Ovary (tissue), 9 donors: ENCODE results near the gene XYLT2. TPM values are rescaled to one million over a fixed set of nuclear protein-coding genes. Genes with fewer than 3 reads are reported as not detected.
A peak's percentile ranks its signal among the peaks of the same experiment; 100 is the strongest.

Experiments used
- DNase-seq, 5 donors: peaks; one replicate each; pipeline ENCODE4 v3.0.0-alpha.2; 2019 to 2020
- H3K27ac ChIP-seq, 2 donors: fragments of 200-600 bp; one replicate each; pipeline versions ENCODE4 v1.5.1 to v1.8.0; 2019 to 2022
- H3K27me3 ChIP-seq: fragments of 200-600 bp; one replicate; pipeline ENCODE4 v1.8.0; 2022
- H3K36me3 ChIP-seq: fragments of 200-600 bp; sonication (generic); one replicate; pipeline ENCODE4 v1.5.1; 2019
- H3K4me1 ChIP-seq: one replicate; pipeline ENCODE4 v1.8.1; 2013; ENCODE audit warnings: mild to moderate bottlenecking, moderate library complexity; ENCODE audit not compliant: insufficient read depth
- H3K4me3 ChIP-seq: fragments of 200-600 bp; sonication (generic); one replicate; pipeline ENCODE4 v1.5.1; 2017
- H3K9me3 ChIP-seq, 2 donors: fragments of 200-600 bp in 1 of 2; sonication (generic) in 1 of 2; one replicate each; pipeline versions ENCODE4 v1.5.1 to v1.8.1; 2013 to 2019; ENCODE audit warnings: mild to moderate bottlenecking in 1 of 2, moderate library complexity in 1 of 2
- CTCF ChIP-seq, 3 donors: fragments of 450-650 bp in 2 of 3; fragments of 200-600 bp in 1 of 3; IDR thresholded peaks; one replicate each; pipeline versions ENCODE4 v1.5.1 to v1.8.0; 2016 to 2022; ENCODE audit warnings: antibody characterized with exemption in 3 of 3, mild to moderate bottlenecking in 1 of 3
- EP300 ChIP-seq: sonication (generic); formaldehyde crosslinking; IDR thresholded peaks from one replicate; pipeline ENCODE4 v1.6.1; 2017; ENCODE audit warnings: antibody characterized with exemption
- POLR2A ChIP-seq: fragments of 450-650 bp; IDR thresholded peaks from one replicate; pipeline ENCODE4 v1.6.1; 2017; ENCODE audit warnings: antibody characterized with exemption, mild to moderate bottlenecking, moderate library complexity
- WGBS, 3 donors: extraction: QIAGEN DNeasy Blood & Tissue Kit in 1 of 3; methylation state at CpG; one replicate each; pipeline versions ENCODE4 v1.1.5 to v1.1.7; 2013 to 2017; 5-methylcytosine and 5-hydroxymethylcytosine counted together
- intact Hi-C, 4 donors: fragments of 100-400 bp; cut with DNase I; formaldehyde crosslinking; loops; one replicate each; pipeline versions ENCODE4 v1.11.0 to v1.15.1; 2022 to 2023
- polyA plus RNA-seq, 2 donors: library from polyadenylated mRNA; stranded (reverse); fragments of 200-250 nt in 1 of 2; fragments of 350-450 nt in 1 of 2; fragmentation: Illumina TruSeq in 1 of 2; extraction: RNeasy Lipid Tissue Mini Kit (QIAGEN cat#74804) in 1 of 2; gene quantifications; one replicate each; pipeline ENCODE4 v1.2.3, GENCODE V29; 2013 to 2014
- total RNA-seq, 7 donors: library from RNA; depleted of rRNA in 2 of 7; stranded (reverse); fragments of >200 nt in 2 of 7; fragmentation: NEBNext Ultra II Directional in 3 of 7; extraction: Animal tissue kit (Norgen Biotek cat#: 25700) in 3 of 7; gene quantifications; one replicate each; pipeline versions ENCODE4 v1.1.0 to v1.2.4, GENCODE V29; 2016 to 2023
- donor health status: DM: no; HTN: no; CAD: no; lungs with moderate emphysema.
- donor health status: DM: no; HTN: no; CAD: no.
- donor health status: Bipolar disorder and iron deficiency.
- donor health status: DM: yes; HTN: yes; CAD: no.
- donor health status: DM: no; HTN: no; CAD: no.
- donor health status: DM: yes; HTN: yes; CAD: no.

Gene XYLT2
- total and polyA plus RNA-seq, 9 donors: 5.2 to 34.1 (median 27.4) TPM

GRCh38 chr17:50363217-50364060, 17.5 kb downstream of the XYLT2 start:
- intact Hi-C loops: loop anchor here in 1 of 4 donors (5.0 kb wide), 1 partner anchor 104 kb away; the partner anchor contains the start of gene CHAD
- Histone ChIP-seq H3K4me1 (no peaks in the 10 kb centered on the region), H3K36me3 (no peaks in the 10 kb centered on the region), H3K27ac (no peak overlapping the region), H3K27me3 (no peaks in the 10 kb centered on the region), H3K4me3 (no peak overlapping the region), H3K9me3 (no peaks in the 10 kb centered on the region)
- 24 to 36% (median 30%) methylated on average over 8 of the region's 8 CpGs for WGBS, 3 donors
- TF ChIP-seq EP300 (no peak), POLR2A (no peak), CTCF (IDR thresholded peaks at IDR 0.05) (no peak)
- peak in 2 of 5 donors; percentile 46 to 64 for DNase-seq

- H3K27me3 ChIP-seq: no peaks in the 10 kb centered on the region
- 42 to 46% (median 44%) methylated on average over 4 of the region's 4 CpGs for WGBS, 3 donors
- no peaks in the 10 kb centered on the region for H3K4me1 ChIP-seq
- TF ChIP-seq POLR2A (no peak), CTCF (IDR thresholded peaks at IDR 0.05) (no peak), EP300 (no peak)
- DNase-seq: peak in 1 of 5 donors; percentile 34
- intact Hi-C loops: loop anchor here in 1 of 4 donors (5.0 kb wide), 1 partner anchor 103 kb away; the partner anchor contains the start of gene CHAD
- H3K36me3 ChIP-seq: no peaks in the 10 kb centered on the region
- no peaks in the 10 kb centered on the region for H3K9me3 ChIP-seq
- no peak overlapping the region for H3K4me3 ChIP-seq
- no peak overlapping the region for H3K27ac ChIP-seq
These were observed 18.1 kb downstream of the XYLT2 start for GRCh38 chr17:50364061-50364458.

- intact Hi-C loops: loop anchor here in 1 of 4 donors (5.0 kb wide), 1 partner anchor 103 kb away; the partner anchor contains the start of gene CHAD
- no peak for TF ChIP-seq POLR2A
- no peak for TF ChIP-seq CTCF (IDR thresholded peaks at IDR 0.05)
- no peak for TF ChIP-seq EP300
- peak in 1 of 5 donors; percentile 38 for DNase-seq
- Histone ChIP-seq H3K36me3 (no peaks in the 10 kb centered on the region), H3K9me3 (no peaks in the 10 kb centered on the region), H3K4me1 (no peaks in the 10 kb centered on the region), H3K4me3 (no peak overlapping the region), H3K27ac (no peak overlapping the region), H3K27me3 (no peaks in the 10 kb centered on the region)
- 70 to 77% (median 76%) methylated on average over 9 of the region's 9 CpGs for WGBS, 3 donors
These were observed 18.8 kb downstream of the XYLT2 start for GRCh38 chr17:50364715-50365114.

- peak in 1 of 5 donors; percentile 12 for DNase-seq
- no peak for TF ChIP-seq EP300
- no peak for TF ChIP-seq CTCF (IDR thresholded peaks at IDR 0.05)
- TF ChIP-seq POLR2A: no peak
- Histone ChIP-seq H3K27me3 (no peaks in the 10 kb centered on the region), H3K9me3 (no peaks in the 10 kb centered on the region), H3K4me1 (no peaks in the 10 kb centered on the region), H3K27ac (no peak overlapping the region), H3K4me3 (no peak overlapping the region), H3K36me3 (no peaks in the 10 kb centered on the region)
- 63 to 71% (median 66%) methylated on average over 2 of the region's 2 CpGs for WGBS, 3 donors
- intact Hi-C loops: no loop called here
These were observed 19.2 kb downstream of the XYLT2 start for GRCh38 chr17:50365165-50365564.
